ENCODE measurements around the gene CST7. TPM values are rescaled to one million over a fixed set of nuclear protein-coding genes. Genes with fewer than 3 reads are reported as not detected.

The CST7 gene
- total RNA-seq, 1 experiment from 2014 or later, result not detected

DNA sequence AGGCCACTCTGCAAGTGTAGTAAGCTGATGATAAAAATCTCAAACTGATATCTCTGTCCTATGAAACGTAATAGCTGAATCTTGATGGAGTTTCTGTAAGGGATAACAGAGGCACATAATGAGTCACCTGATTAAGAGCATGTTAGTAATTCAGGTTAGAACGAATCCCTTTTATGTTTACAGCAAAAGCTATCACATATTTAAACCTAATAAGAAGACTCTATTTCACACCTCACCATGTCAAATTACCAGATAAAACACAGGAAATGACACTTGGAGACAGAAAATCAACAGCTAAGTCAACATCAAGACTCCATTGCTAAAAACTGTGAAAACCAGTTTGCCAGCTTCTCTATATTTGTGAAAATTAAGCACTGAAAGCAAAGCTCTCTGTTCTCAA is 11.8 kb downstream of the CST7 start:
- DNase-seq (ENCODE audit: low read depth, low spot score) (no peak), ATAC-seq (no peak)
- no peak for TF ChIP-seq CTCF (IDR thresholded peaks at IDR 0.05 in 2 of 3, conservative IDR thresholded peaks at IDR 0.05 in 1 of 3; ENCODE audit: borderline replicate concordance in 1 of 3, insufficient read depth in 1 of 3, low read depth in 2 of 3, low read length in 2 of 3)
- TF ChIP-seq, protein P1, sequence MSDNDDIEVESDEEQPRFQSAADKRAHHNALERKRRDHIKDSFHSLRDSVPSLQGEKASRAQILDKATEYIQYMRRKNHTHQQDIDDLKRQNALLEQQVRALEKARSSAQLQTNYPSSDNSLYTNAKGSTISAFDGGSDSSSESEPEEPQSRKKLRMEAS (IDR thresholded peaks at IDR 0.05), result no peak
- H3K36me3 ChIP-seq (ENCODE audit: control insufficient read depth in 1 of 2, insufficient read depth in 2 of 2, low read length in 2 of 2), result peaks cover 9 to 27% of the 10 kb centered on the region in 2 experiments; a peak in 3 of 4 replicates
- no peak overlapping the region for H3K27ac ChIP-seq (ENCODE audit: low read depth, low read length)
- intact Hi-C loops (cut with micrococcal nuclease), result no loop called here
- H4K20me1 ChIP-seq (ENCODE audit: insufficient read depth), result no peaks in the 10 kb centered on the region
- H3K79me2 ChIP-seq (ENCODE audit: insufficient read depth, low read length), result no peaks in the 10 kb centered on the region
- H3K4me1 ChIP-seq (ENCODE audit: control insufficient read depth in 1 of 2, insufficient read depth in 2 of 2, low read length in 2 of 2), result no peaks in the 10 kb centered on the region
- ChIA-PET CTCF (no interaction called here), POLR2A (no interaction called here), RAD21 (ENCODE audit: low non-redundant PET in 1 of 2, low total read pairs in 2 of 2, uncharacterized antibody in 2 of 2, unreplicated experiment in 2 of 2) (no interaction called here)
- H3K9ac ChIP-seq (ENCODE audit: low read length), result no peak overlapping the region
- no TSS peak for BruUV-seq (replicated peaks)
- no peaks in the 10 kb centered on the region for H3K9me2 ChIP-seq (ENCODE audit: insufficient read depth)
- no peak overlapping the region for H3K4me3 ChIP-seq (replicated peaks in 1 of 2; ENCODE audit: low read depth in 1 of 2, low read length in 2 of 2)
- H3K4me2 ChIP-seq (ENCODE audit: low read length), result no peak overlapping the region
- no peaks in the 10 kb centered on the region for H3K27me3 ChIP-seq (ENCODE audit: insufficient read depth, low read length)
- H3K9me3 ChIP-seq (ENCODE audit: control insufficient read depth in 1 of 2, insufficient read depth in 1 of 2, low read depth in 1 of 2, low read length in 2 of 2), result no peaks in the 10 kb centered on the region
- H2AFZ ChIP-seq (ENCODE audit: low read depth, low read length, poor library complexity, severe bottlenecking), result no peak overlapping the region

- H3K4me1 ChIP-seq (ENCODE audit: control insufficient read depth in 1 of 2, insufficient read depth in 2 of 2, low read length in 2 of 2), result no peaks in the 10 kb centered on the region
- DNase-seq (ENCODE audit: low read depth, low spot score) (no peak), ATAC-seq (no peak)
- CTCF ChIA-PET, result no interaction called here
- intact Hi-C loops (cut with micrococcal nuclease), result no loop called here
- no peak overlapping the region for H3K4me2 ChIP-seq (ENCODE audit: low read length)
- H3K4me3 ChIP-seq (replicated peaks in 1 of 2; ENCODE audit: low read depth in 1 of 2, low read length in 2 of 2), result no peak overlapping the region
- H3K27ac ChIP-seq (ENCODE audit: low read depth, low read length), result no peak overlapping the region
- H3K9me2 ChIP-seq (ENCODE audit: insufficient read depth), result no peaks in the 10 kb centered on the region
- H3K36me3 ChIP-seq (ENCODE audit: control insufficient read depth in 1 of 2, insufficient read depth in 2 of 2, low read length in 2 of 2), result peaks cover 9 to 27% of the 10 kb centered on the region in 2 experiments; a peak in 3 of 4 replicates
- no peaks in the 10 kb centered on the region for H4K20me1 ChIP-seq (ENCODE audit: insufficient read depth)
- no peaks in the 10 kb centered on the region for H3K9me3 ChIP-seq (ENCODE audit: control insufficient read depth in 1 of 2, insufficient read depth in 1 of 2, low read depth in 1 of 2, low read length in 2 of 2)
- no TSS peak for BruUV-seq (replicated peaks)
- no peak for TF ChIP-seq EGR1 (IDR thresholded peaks at IDR 0.05; ENCODE audit: low read depth)
- TF ChIP-seq, protein P1 (IDR thresholded peaks at IDR 0.05), result no peak
- TF ChIP-seq ZNF274 (IDR thresholded peaks at IDR 0.05; ENCODE audit: low read depth, low read length), result no peak
- no peak for TF ChIP-seq CBX3 (IDR thresholded peaks at IDR 0.05; ENCODE audit: low read depth)
- TF ChIP-seq SRF (IDR thresholded peaks at IDR 0.05; ENCODE audit: low read depth), result no peak
- TF ChIP-seq EZH2phosphoT487 (IDR thresholded peaks at IDR 0.05; ENCODE audit: borderline replicate concordance), result no peak
- no peak for TF ChIP-seq ELF1 (IDR thresholded peaks at IDR 0.05; ENCODE audit: borderline replicate concordance, low read depth)
- no peak for TF ChIP-seq YY1 (IDR thresholded peaks at IDR 0.05; ENCODE audit: extremely low read depth, insufficient replicate concordance, low read depth, low read length)
- TF ChIP-seq, protein P2, sequence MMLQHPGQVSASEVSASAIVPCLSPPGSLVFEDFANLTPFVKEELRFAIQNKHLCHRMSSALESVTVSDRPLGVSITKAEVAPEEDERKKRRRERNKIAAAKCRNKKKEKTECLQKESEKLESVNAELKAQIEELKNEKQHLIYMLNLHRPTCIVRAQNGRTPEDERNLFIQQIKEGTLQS (IDR thresholded peaks at IDR 0.05), result no peak
- TF ChIP-seq JUND (IDR thresholded peaks at IDR 0.05), result no peak
- no peak for TF ChIP-seq FOSL1 (IDR thresholded peaks at IDR 0.05; ENCODE audit: low read depth)
- TF ChIP-seq SP1 (IDR thresholded peaks at IDR 0.05; ENCODE audit: low read depth), result no peak
- TF ChIP-seq TCF7L2 (IDR thresholded peaks at IDR 0.05; ENCODE audit: borderline replicate concordance, extremely low read depth, insufficient read depth, insufficient read length), result no peak
- TF ChIP-seq SIN3A (IDR thresholded peaks at IDR 0.05; ENCODE audit: low read depth), result no peak
- TF ChIP-seq POLR2A (IDR thresholded peaks at IDR 0.05; ENCODE audit: borderline replicate concordance, extremely low read depth, insufficient read depth, insufficient read length), result no peak
- no peak for TF ChIP-seq ZFX (IDR thresholded peaks at IDR 0.05)
- no peaks in the 10 kb centered on the region for H3K79me2 ChIP-seq (ENCODE audit: insufficient read depth, low read length)
- H3K9ac ChIP-seq (ENCODE audit: low read length), result no peak overlapping the region
- H2AFZ ChIP-seq (ENCODE audit: low read depth, low read length, poor library complexity, severe bottlenecking), result no peak overlapping the region
- RAD21 ChIA-PET (ENCODE audit: low non-redundant PET in 1 of 2, low total read pairs in 2 of 2, uncharacterized antibody in 2 of 2, unreplicated experiment in 2 of 2), result no interaction called here
- POLR2A ChIA-PET, result no interaction called here
- no peaks in the 10 kb centered on the region for H3K27me3 ChIP-seq (ENCODE audit: insufficient read depth, low read length)
These were observed 12.5 kb downstream of the CST7 start for GRCh38 chr20:24961384-24962181.
